Thyroid gland (tissue), 4 donors: ENCODE results near the gene GFM2.

Source experiments
- CTCF ChIP-seq, 6 experiments: fragments of 200-600 bp in 3 of 6; fragments of 450-650 bp in 3 of 6; sonication (generic) in 3 of 6; IDR thresholded peaks; one replicate each; pipeline ENCODE4 v1.5.1; 2016 to 2019; ENCODE audit warnings: antibody characterized with exemption in 6 of 6, mild to moderate bottlenecking in 2 of 6, inconsistent platforms in 1 of 6, moderate library complexity in 1 of 6
- POLR2A ChIP-seq, 2 donors: fragments of 450-650 bp; IDR thresholded peaks; one replicate each; pipeline ENCODE4 v1.6.1; 2017; ENCODE audit warnings: antibody characterized with exemption in 2 of 2, mild to moderate bottlenecking in 2 of 2, moderate library complexity in 1 of 2

- TF ChIP-seq CTCF (IDR thresholded peaks at IDR 0.05) (no peak), POLR2A (IDR thresholded peaks at IDR 0.05) (no peak)
Observed at GRCh38 chr5:74736759-74737158, 30.2 kb downstream of the GFM2 start.
